A549 (cell line): ENCODE data around the gene SBK2.

ENCODE experiments used
- CTCF ChIP-seq: fragments of >200 bp; sonication (Bioruptor Twin); formaldehyde crosslinking; IDR thresholded peaks from 3 replicates; pipeline ENCODE4 v1.5.1; 2016
- EP300 ChIP-seq, 2 experiments: fragments of >200 bp; sonication (Bioruptor Twin); formaldehyde crosslinking; IDR thresholded peaks; 2 replicates in 1 of 2; 3 replicates in 1 of 2; pipeline ENCODE4 v1.6.1; 2016 to 2017
- KDM5A ChIP-seq: fragments of 200-600 bp; sonication (generic); IDR thresholded peaks from 2 replicates; pipeline ENCODE4 v1.6.1; 2016; ENCODE audit warnings: antibody characterized with exemption, mild to moderate bottlenecking
- MYC ChIP-seq: IDR thresholded peaks from 2 replicates; pipeline ENCODE4 v1.6.1; 2012; ENCODE audit warnings: mild to moderate bottlenecking, inconsistent platforms, low read length, improper control_type of control experiment, borderline replicate concordance
- REST ChIP-seq: fragments of 200-600 bp; sonication (generic); IDR thresholded peaks from 2 replicates; pipeline ENCODE4 v1.6.1; 2016; ENCODE audit warnings: antibody characterized with exemption, mild to moderate bottlenecking, moderate library complexity

GRCh38 chr19:55566823-55567222 lies 29.9 kb upstream of the SBK2 start:
- no peak for TF ChIP-seq KDM5A
- TF ChIP-seq MYC = no peak
- no peak for TF ChIP-seq CTCF
- no peak for TF ChIP-seq EP300 (IDR thresholded peaks at IDR 0.05)
- TF ChIP-seq REST = no peak
